Esophagus squamous epithelium (tissue), 5 donors: Measurements from ENCODE around the gene SCN9A. TPM values are rescaled to one million over a fixed set of nuclear protein-coding genes. Genes with fewer than 3 reads are reported as not detected.

Source experiments
- DNase-seq: peaks from one replicate; lab custom pipeline; 2025; lab: John Stamatoyannopoulos, UW
- H3K27ac ChIP-seq, 4 donors: fragments of 200-600 bp; sonication (generic); one replicate each; pipeline ENCODE4 v1.5.1; 2016 to 2019; ENCODE audit warnings: mild to moderate bottlenecking in 1 of 4
- H3K27me3 ChIP-seq, 4 donors: fragments of 200-600 bp; sonication (generic); 1 replicate in 3 of 4; 2 replicates in 1 of 4; pipeline versions ENCODE4 v1.5.1 to v1.6.0; 2017 to 2021; ENCODE audit warnings: antibody characterized with exemption in 1 of 4
- H3K36me3 ChIP-seq, 3 donors: fragments of 200-600 bp; sonication (generic); one replicate each; pipeline ENCODE4 v1.5.1; 2016 to 2019
- H3K4me1 ChIP-seq, 3 donors: fragments of 200-600 bp; sonication (generic); one replicate each; pipeline ENCODE4 v1.5.1; 2017 to 2019
- H3K4me3 ChIP-seq, 4 donors: fragments of 200-600 bp; sonication (generic); 1 replicate in 3 of 4; 2 replicates in 1 of 4; pipeline ENCODE4 v1.5.1; 2016 to 2019; ENCODE audit warnings: mild to moderate bottlenecking in 2 of 4, moderate library complexity in 1 of 4
- H3K9me3 ChIP-seq, 3 donors: fragments of 200-600 bp; sonication (generic); one replicate each; pipeline ENCODE4 v1.5.1; 2016 to 2019
- POLR2A ChIP-seq, 4 donors: fragments of 450-650 bp; IDR thresholded peaks; one replicate each; pipeline ENCODE4 v1.6.1; 2017; ENCODE audit warnings: antibody characterized with exemption in 4 of 4, mild to moderate bottlenecking in 4 of 4, moderate library complexity in 3 of 4
- WGBS, 2 donors: methylation state at CpG; one replicate each; pipeline ENCODE4 v1.1.5; 2018; 5-methylcytosine and 5-hydroxymethylcytosine counted together
- intact Hi-C: fragments of 100-400 bp; cut with DNase I; formaldehyde crosslinking; loops from one replicate; pipeline ENCODE4 v1.15.0; 2022
- total RNA-seq, 4 donors: library from RNA; depleted of rRNA; stranded (reverse); fragments of >200 nt; gene quantifications; one replicate each; pipeline ENCODE4 v1.1.0, GENCODE V29; 2016
- TF ChIP-seq, protein P1 (sequence below), 6 experiments: fragments of 450-650 bp in 4 of 6; fragments of 200-600 bp in 2 of 6; sonication (generic) in 2 of 6; IDR thresholded peaks; one replicate each; pipeline ENCODE4 v1.5.1; 2016 to 2019; ENCODE audit warnings: antibody characterized with exemption in 6 of 6, mild to moderate bottlenecking in 4 of 6, moderate library complexity in 4 of 6
- donor health status: DM: yes; HTN: yes; CAD: no.

The SCN9A gene
- total RNA-seq, 4 donors from 2014 or later = 0.13 to 1.9 (median 0.77) TPM

DNA sequence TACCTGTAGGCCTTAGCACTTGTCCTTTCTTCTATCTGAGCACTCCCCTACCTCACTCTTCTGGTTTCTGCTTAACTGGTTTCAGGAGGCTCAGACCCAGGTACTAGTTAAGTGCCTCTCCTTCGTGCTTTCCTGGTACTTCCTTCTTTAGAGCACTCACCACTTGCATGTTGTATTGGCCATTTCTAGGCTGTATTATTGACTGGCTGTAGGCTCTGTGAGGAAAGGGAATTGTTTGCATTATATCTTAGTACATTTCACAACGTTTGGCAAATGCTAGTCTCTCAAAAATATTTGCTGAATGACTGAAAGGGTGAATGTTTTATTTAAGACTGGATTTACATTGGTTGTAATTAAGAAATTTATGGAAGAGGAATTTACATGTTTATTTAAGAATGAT, 212.0 kb downstream of the SCN9A start:
- TF ChIP-seq, protein P1, sequence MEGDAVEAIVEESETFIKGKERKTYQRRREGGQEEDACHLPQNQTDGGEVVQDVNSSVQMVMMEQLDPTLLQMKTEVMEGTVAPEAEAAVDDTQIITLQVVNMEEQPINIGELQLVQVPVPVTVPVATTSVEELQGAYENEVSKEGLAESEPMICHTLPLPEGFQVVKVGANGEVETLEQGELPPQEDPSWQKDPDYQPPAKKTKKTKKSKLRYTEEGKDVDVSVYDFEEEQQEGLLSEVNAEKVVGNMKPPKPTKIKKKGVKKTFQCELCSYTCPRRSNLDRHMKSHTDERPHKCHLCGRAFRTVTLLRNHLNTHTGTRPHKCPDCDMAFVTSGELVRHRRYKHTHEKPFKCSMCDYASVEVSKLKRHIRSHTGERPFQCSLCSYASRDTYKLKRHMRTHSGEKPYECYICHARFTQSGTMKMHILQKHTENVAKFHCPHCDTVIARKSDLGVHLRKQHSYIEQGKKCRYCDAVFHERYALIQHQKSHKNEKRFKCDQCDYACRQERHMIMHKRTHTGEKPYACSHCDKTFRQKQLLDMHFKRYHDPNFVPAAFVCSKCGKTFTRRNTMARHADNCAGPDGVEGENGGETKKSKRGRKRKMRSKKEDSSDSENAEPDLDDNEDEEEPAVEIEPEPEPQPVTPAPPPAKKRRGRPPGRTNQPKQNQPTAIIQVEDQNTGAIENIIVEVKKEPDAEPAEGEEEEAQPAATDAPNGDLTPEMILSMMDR (IDR thresholded peaks at IDR 0.05) = no peak
- no peak for TF ChIP-seq POLR2A (IDR thresholded peaks at IDR 0.05)
- 31 to 42% methylated on average over 2 of the region's 2 CpGs for WGBS, 2 donors
- Histone ChIP-seq H3K4me1 (no peaks in the 10 kb centered on the region), H3K27me3 (no peaks in the 10 kb centered on the region), H3K36me3 (no peaks in the 10 kb centered on the region), H3K27ac (no peak overlapping the region), H3K4me3 (no peak overlapping the region), H3K9me3 (no peaks in the 10 kb centered on the region)
- DNase-seq = no peak
- intact Hi-C loops = no loop called here

DNA sequence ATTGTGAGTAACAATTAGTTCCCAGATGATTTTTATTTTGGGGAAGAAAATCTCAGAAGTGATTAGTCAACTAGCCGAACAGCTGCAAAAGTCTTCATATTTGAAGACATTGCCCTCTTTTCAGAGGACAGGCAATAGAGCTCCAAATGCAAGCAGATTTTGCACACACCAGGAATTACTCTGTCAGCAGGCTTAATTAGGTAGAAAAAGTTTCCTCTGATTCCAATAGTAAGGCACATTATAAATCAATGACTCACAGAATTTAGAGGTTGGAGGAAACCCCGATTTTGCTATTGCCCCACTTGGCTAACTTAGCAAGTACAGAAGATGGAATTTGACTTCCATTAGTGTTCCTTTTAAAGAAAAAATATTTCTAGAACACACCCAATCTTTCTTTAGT, 217.2 kb downstream of the SCN9A start:
- H3K4me3 ChIP-seq = no peak overlapping the region
- H3K27ac ChIP-seq = no peak overlapping the region
- TF ChIP-seq, protein P1 (IDR thresholded peaks at IDR 0.05) = no peak
- no peak for TF ChIP-seq POLR2A (IDR thresholded peaks at IDR 0.05)
- H3K9me3 ChIP-seq = no peaks in the 10 kb centered on the region
- H3K4me1 ChIP-seq = no peaks in the 10 kb centered on the region
- no peaks in the 10 kb centered on the region for H3K36me3 ChIP-seq
- H3K27me3 ChIP-seq = no peaks in the 10 kb centered on the region
- DNase-seq = no peak
- intact Hi-C loops = no loop called here
- 64 to 73% methylated on average over 2 of the region's 2 CpGs for WGBS, 2 donors

DNA sequence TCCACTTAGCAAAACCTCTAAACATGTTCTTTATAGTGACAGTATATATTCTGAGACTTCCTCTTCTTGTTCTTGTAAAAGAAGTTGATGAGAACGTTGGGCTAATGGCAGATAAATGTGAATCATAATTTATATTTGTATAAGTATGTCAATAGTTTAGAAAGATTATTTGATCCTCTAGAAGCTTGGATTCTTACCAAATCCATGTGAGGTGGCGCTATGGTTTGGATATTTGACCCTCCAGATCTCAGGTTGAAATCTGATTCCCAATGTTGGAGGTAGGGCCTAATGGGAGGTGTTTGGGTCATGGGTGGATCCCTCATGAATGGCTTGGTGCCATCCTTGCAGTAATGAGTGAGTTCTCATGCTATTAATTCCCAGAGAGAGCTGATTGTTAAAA, 218.2 kb downstream of the SCN9A start:
- intact Hi-C loops = no loop called here
- Histone ChIP-seq H3K27me3 (no peaks in the 10 kb centered on the region), H3K4me3 (no peak overlapping the region), H3K9me3 (no peaks in the 10 kb centered on the region), H3K4me1 (no peaks in the 10 kb centered on the region), H3K27ac (no peak overlapping the region), H3K36me3 (no peaks in the 10 kb centered on the region)
- DNase-seq = no peak
- TF ChIP-seq, protein P1 (IDR thresholded peaks at IDR 0.05) = no peak
- TF ChIP-seq POLR2A (IDR thresholded peaks at IDR 0.05) = no peak
- WGBS, 2 donors = 30 to 60% methylated on average over 2 of the region's 2 CpGs

DNA sequence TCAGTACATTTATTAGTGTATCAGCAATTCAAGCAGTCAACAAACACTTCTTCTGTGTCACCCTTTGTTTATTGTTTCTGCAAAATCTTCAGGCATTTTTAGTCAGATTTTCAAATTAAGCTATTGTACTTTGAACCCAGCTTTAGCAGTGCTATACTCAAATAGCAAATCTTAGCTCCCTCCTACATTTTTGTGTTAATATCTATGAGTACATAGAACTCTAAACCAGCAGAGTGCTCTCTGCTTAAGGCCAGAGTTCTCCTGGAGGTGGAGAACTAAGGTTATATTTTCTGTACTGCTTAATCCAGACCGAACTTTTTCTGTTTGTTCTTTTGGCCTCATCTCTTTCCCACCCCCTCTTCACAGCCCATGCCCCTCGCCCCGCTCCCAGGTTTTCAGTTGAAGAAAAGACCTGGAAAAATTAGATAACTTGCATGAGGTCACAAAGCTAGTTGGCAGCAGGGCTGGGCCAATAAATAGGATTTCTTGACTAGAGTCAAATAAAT, 218.7 kb downstream of the SCN9A start:
- H3K9me3 ChIP-seq = no peaks in the 10 kb centered on the region
- no peak overlapping the region for H3K4me3 ChIP-seq
- intact Hi-C loops = no loop called here
- no peak for DNase-seq
- no peaks in the 10 kb centered on the region for H3K4me1 ChIP-seq
- TF ChIP-seq, protein P1 (IDR thresholded peaks at IDR 0.05) = no peak
- no peak for TF ChIP-seq POLR2A (IDR thresholded peaks at IDR 0.05)
- no peak overlapping the region for H3K27ac ChIP-seq
- 52 to 96% methylated on average over 2 to 3 of the region's 3 CpGs for WGBS, 2 donors
- H3K27me3 ChIP-seq = no peaks in the 10 kb centered on the region
- no peaks in the 10 kb centered on the region for H3K36me3 ChIP-seq

DNA sequence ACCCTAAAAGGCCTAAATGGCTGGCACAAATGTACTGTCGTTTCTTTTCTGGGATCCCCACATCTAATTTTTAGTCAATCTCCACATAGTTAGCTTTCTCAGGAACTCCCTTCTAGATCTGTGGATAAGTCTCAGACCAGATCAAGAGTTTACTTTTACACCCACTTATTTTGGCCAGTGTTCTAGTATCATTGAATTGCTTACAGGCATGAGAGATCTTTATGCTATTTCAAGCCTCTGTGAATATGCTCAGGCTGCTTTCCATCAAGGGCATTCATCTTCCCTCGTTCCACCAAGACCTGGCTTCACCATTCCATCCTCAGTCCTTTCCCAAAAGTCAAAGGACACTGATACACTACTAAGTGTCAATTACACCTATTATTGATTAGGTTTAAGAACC, 220.2 kb downstream of the SCN9A start:
- TF ChIP-seq, protein P1 (IDR thresholded peaks at IDR 0.05) = no peak
- no peak for TF ChIP-seq POLR2A (IDR thresholded peaks at IDR 0.05)
- Histone ChIP-seq H3K9me3 (no peaks in the 10 kb centered on the region), H3K4me3 (no peak overlapping the region), H3K27ac (no peak overlapping the region), H3K4me1 (no peaks in the 10 kb centered on the region), H3K27me3 (no peaks in the 10 kb centered on the region), H3K36me3 (no peaks in the 10 kb centered on the region)
- WGBS, 2 donors = 60 to 65% methylated on average over 2 of the region's 2 CpGs
- no peak for DNase-seq
- intact Hi-C loops = no loop called here
